ENCODE results near the gene VWA2.

The VWA2 gene

DNA sequence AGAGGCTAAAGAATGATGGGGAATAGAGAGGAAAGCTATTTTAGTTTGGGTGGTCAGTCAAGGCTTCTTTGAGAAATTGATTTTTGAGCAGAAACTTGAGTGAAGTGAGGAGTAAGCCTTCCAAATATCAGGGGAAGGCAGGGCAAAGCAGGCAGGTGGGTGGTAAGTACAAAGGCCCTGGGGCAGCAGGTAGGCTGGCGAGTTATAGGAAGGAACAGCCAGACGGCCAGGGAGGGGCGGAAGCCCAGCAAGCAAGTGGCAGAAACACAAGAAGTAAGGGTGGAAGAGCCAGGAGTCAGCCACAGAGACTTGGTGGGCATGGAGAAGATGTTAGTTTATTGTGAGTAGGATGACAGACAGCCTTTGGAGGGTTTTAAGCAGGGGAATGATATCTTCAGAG lies 34.9 kb downstream of the VWA2 start:
- no peak for DNase-seq (ENCODE audit: low read depth)

DNA sequence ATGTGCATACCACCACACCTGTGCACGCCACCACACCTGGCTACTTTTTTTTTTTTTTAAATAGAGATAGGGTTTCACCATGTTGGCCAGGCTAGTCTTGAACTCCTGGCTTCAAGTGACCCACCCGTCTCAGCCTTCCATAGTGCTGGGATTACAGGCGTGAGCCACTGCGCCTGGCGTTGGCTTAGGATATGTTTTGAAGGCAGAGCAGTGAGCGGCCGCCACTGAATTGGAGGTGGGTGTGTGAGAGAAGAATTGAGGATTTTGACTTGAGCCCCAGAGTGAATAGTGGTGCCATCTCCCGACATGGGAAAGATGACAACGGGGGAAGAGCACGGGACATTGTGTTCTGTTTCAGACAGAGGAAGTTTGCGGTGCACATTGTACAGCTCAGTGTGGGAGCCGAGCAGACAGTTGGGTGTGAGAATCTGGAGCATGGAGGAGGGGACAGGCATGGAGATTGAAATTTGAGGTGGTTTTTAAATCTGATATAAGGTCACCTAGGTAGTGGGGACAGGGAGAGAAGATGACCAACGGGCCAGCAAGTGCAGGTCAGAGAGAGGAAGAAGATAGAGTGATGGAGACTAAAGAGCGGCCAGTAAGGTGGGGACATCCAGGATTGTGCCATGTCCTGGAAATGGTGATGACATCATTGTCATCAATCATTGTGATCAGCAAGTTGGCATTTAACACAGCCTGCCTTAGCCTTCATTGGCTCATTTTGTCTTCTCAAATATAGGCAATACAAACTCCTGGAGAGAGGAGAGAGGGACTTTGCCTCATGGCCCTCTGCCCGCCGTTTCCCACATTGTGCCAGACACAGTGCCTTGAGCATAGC lies 35.8 kb downstream of the VWA2 start:
- no peak overlapping the region for H3K4me3 ChIP-seq (ENCODE audit: low read depth, low read length)
- no peak for DNase-seq (ENCODE audit: low read depth)

More for the DNA sequence above, 34.9 kb downstream of the VWA2 start:
- H3K4me3 ChIP-seq (ENCODE audit: low read depth, low read length), result no peak overlapping the region

DNA sequence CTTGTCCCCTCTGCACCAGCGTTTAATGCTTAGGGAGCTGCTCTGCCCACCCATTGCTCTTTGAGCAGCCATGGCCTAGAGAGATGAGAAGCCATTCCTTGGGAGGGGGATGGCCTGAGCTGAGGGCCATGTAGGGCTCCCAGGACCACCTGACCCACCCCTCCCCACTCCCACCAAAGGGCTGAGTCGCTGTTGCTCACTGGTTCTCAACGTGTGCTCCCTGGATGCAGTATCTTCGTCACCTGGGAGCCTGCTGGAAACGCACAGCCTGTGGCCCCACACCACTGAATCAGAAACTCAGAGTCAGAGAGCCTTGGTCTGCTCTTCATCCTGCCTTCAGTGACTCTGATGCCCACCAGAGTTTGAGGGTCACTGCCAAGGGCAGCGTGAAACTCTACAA lies 37.0 kb downstream of the VWA2 start:
- no peak for DNase-seq (ENCODE audit: low read depth)
- no peak overlapping the region for H3K4me3 ChIP-seq (ENCODE audit: low read depth, low read length)

DNA sequence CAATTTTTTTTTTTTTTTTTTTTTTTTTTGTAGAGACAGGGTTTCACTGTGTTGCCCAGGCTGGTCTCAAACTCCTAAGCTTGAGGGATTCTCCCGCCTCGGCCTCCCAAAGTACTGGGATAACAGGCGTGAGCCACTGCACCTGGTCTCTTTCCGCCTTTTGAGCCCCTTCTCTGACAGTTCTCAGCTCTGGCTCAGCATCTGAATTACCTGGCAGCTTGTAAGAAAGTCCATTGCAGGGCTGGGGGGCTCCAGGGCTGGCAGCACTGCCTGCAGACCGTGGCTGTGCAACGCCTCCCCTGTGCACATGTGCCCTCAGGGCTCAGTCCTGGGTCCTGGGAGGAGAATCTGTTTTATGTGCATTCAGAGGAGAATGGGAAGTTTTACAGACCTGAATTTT lies 37.6 kb downstream of the VWA2 start:
- no peak overlapping the region for H3K4me3 ChIP-seq (ENCODE audit: low read depth, low read length)

DNA sequence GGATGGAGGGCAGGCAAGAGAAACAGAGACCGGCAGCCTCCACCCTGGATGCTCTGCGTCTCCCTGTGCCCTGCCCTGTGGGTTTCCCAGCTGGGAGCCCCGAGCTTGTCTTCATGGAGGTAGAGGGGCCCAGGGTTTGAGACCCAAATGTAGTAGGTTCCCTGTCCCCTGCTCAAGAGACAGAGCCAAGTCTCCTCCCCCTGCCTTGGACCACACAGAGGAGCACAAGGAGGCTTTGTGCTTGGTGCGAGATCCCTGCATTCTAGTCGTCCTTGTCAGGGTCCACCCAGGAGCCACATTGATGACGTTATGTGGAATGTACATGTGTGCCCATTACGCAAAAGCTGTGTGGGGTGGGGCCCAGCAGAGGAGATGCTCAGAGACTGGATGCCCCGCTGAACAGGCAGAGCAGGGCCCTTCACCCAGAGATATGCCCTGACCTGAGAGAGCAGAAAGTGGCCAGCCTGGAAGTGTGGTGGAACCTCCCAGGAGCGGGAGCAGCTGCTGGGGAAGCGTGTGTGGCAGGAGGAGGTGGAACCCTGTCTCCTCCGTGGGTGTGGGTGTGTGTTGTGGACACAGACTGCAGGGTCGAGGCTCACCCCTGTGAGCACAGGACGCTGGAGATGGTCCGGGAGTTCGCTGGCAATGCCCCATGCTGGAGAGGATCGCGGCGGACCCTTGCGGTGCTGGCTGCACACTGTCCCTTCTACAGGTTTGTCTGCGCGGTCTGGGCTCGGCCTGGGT lies 39.3 kb downstream of the VWA2 start:
- DNase-seq (ENCODE audit: low read depth), result no peak
- no peak overlapping the region for H3K4me3 ChIP-seq (ENCODE audit: low read depth, low read length)

More for the DNA sequence above, 37.6 kb downstream of the VWA2 start:
- no peak for DNase-seq (ENCODE audit: low read depth)

DNA sequence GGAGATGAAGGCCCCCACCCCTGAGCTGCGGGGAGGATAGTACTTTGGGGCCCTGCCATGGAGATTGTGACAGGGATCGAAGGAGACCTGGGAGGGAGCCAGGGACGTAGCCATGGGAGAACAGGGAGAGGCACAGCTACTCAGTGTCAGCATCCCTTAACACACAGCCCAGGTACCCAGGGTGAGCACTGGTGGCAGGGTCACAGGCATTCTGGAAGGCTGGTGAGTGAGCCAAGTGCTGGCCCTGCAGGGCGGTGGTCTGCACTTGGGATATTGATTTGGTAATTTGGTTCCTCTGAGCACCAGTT lies 39.8 kb downstream of the VWA2 start:
- DNase-seq (ENCODE audit: low read depth), result no peak
- no peak overlapping the region for H3K4me3 ChIP-seq (ENCODE audit: low read depth, low read length)

DNA sequence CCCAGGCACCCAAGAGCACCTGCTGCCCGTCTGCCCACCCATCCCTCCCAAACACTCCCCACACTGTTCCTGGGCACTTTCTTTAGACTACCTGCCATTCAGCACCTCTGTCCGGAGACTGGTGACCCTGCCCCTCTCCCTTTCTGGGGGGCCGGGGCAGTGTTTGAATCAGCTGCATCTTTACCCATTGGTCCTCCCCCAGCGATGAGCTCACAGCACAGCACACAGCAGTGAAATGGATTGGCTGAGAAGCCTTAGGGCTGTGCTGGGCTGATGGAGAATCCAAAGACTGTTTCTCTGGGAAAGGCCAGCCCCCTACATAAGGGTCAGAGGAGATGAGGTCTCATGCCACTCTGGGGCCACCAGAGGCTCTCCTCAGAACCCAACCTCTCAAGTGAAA lies 40.2 kb downstream of the VWA2 start:
- no peak for DNase-seq (ENCODE audit: low read depth)
- no peak overlapping the region for H3K4me3 ChIP-seq (ENCODE audit: low read depth, low read length)

DNA sequence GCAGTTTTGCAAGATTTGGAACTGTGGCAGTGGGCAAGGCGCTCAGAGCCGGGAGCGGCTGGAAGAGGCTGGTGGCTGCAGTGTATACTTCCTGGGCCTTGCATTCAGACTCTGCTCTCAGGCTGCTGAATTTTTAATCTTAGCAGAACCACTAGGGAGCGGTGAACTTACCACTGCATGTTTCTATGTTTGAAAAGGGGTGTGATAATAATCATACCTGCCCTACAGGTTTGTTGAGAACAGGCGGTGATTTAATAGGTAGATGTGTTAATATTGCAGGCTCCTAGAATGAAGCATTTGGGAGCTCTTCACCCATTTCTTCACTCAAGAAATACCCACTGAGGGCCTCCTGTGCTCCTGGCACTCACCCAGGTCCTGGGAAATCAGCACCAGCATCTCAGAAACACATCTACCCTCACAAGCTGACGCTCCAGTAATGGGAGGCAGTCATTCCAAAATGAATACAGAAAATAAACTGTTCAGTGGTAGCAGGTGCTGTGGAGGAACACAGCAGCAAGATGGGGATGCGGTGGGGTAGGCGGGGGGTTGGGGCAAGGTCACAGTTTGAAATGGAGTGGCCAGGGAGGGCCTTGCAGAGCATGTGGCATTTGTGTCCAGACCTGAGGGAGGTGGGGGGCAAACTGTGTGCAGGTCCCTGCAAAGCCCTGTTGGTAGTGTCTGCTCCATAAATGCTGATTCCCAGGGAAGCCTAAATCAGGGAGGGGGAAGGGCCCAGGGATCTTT lies 41.0 kb downstream of the VWA2 start:
- DNase-seq (ENCODE audit: low read depth), result no peak
- H3K4me3 ChIP-seq (ENCODE audit: low read depth, low read length), result no peak overlapping the region

DNA sequence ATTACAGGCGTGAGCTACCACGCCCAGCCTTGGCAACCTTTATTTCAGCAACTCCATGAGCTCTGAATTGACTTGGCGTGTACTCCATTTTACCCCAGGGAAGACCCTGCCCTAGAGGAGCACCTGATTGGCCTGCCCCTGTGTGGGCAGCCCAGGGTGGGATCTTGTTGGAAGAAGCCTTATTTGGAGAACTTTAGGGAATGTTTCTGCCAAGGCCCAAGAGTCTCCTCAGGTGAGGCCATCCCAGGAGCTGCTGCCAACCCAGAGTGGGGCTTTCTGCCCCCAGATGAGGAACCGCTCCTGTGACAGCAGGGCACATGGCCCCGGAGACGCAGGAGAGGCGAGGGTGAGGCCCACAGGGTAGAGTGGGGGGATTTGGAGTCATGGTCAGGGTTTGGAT lies 42.0 kb downstream of the VWA2 start:
- H3K4me3 ChIP-seq (ENCODE audit: low read depth, low read length), result no peak overlapping the region
- DNase-seq (ENCODE audit: low read depth), result no peak

DNA sequence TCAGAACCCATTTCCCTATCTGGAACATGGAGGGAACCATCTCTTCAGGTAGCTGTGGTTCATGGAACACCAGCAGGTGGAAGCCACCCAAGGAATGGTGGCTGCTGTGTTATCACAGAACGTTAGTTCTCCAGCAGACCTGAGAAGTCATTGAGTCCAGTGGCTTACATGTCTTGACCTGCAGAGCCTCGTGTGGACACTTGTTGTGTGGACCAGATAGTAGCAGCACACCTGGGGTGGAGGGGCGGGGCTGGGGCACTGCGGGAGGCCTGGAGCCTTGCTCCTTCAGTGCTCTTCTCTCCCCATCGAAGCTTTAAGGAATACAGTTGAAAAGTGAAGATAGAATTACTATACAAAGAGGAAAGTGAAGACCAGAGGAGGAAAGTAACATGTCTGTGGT lies 42.4 kb downstream of the VWA2 start:
- DNase-seq (ENCODE audit: low read depth), result no peak

DNA sequence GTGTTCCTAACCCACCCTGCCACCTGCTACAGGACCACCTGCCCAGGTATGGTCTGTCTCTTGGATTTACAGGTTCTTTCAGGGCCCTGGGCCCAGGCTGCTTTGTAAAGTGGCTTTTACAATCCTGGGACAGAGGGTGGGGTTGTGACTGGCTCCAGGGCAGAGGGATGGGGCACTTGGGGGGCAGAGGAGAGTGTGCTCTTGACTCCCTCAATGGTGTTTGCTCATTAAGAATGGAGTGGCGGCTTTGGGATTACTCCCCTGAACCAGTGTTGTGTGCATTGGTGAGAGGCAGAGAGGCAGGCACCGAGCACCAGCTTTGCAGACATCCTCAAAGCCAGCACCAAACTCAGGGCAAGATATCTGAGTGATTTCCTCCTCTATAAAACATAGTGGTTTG lies 43.5 kb downstream of the VWA2 start:
- H3K4me3 ChIP-seq (ENCODE audit: low read depth, low read length), result no peak overlapping the region
- DNase-seq (ENCODE audit: low read depth), result no peak

More for the DNA sequence above, 42.4 kb downstream of the VWA2 start:
- H3K4me3 ChIP-seq (ENCODE audit: low read depth, low read length), result no peak overlapping the region

DNA sequence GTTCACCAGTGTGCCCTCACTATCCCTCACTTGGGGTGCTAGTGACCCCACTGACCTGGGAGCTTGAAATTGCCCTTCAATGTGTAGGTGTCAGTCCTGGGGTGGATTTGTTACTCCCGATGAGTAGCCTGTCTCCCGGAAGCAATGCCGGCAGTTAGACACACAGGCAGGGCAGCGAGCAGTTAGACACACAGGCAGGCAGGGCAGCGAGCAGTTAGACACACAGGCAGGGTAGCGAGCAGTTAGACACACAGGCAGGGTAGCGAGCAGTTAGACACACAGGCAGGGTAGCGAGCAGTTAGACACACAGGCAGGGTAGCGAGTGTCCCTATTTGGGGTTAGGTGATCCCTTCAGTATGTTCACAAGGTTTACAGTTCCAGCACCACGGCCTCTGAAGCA lies 44.0 kb downstream of the VWA2 start:
- H3K4me3 ChIP-seq (ENCODE audit: low read depth, low read length), result no peak overlapping the region
- DNase-seq (ENCODE audit: low read depth), result no peak

DNA sequence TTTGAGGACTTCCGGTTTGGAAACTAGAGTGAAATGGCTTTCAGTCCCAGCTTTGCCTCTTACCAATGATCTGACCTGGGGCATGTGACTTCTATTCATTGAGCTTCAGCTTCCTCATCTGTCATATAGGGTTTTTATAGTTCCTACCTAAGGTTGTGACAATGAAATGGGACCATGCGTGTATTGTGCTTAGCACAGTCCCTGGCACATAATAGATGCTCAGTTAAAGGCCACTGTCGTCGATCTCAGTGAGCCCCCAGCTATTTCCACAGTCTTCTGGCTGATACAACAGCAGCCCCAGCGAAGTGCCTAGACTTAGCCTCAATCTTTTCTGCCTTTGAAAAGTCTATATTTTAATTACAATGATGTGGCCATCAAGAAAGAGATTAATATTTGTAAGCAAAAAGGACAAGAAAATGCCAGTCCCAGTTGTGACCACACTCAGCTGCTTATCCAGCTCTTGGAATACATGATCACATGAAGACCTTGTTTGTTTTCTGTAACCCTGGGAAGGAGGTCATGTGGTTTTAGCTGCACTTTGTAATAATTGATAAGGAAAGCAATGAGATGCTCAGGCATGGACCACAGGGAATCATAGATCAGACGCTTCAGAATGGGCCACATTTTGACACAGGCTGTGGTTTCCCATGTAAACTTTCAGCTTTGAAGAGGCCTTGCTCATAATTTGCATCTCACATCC lies 44.6 kb downstream of the VWA2 start:
- H3K4me3 ChIP-seq (ENCODE audit: low read depth, low read length), result no peak overlapping the region
- DNase-seq (ENCODE audit: low read depth), result no peak

DNA sequence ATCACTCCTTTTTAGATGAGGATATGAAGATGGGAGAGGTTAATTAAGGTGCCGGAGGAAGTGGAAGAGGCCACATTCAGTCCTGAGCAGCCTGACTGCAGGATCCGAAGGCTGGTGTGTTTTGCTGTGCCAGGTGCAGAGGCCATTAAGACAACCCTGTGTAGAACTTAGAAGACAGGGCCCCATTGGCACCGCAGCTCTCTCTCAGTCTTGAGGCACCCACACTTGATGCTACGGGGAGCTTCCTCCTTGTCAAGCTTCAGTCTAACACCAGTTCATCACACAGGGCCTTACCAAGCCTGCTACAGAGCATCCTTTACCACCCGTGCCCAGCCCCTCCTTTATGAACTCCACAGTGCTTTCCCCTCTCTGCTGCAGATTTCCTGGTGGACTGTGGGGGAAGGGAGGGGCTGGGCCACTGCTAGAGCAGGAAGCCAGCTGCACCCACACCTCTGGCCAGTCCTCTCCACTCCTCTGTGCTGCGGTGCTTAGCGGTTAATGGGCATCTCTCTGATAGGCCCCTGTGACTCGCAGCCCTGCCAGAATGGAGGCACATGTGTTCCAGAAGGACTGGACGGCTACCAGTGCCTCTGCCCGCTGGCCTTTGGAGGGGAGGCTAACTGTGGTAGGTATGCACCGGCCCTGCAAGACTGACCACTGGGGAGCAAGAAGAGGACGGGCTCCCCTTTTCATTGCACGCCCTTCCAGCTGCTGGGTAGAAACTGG lies 45.5 kb downstream of the VWA2 start:
- H3K4me3 ChIP-seq (ENCODE audit: low read depth, low read length), result no peak overlapping the region
- DNase-seq (ENCODE audit: low read depth), result no peak

DNA sequence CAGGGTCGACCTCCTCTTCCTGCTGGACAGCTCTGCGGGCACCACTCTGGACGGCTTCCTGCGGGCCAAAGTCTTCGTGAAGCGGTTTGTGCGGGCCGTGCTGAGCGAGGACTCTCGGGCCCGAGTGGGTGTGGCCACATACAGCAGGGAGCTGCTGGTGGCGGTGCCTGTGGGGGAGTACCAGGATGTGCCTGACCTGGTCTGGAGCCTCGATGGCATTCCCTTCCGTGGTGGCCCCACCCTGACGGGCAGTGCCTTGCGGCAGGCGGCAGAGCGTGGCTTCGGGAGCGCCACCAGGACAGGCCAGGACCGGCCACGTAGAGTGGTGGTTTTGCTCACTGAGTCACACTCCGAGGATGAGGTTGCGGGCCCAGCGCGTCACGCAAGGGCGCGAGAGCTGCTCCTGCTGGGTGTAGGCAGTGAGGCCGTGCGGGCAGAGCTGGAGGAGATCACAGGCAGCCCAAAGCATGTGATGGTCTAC lies 46.9 kb downstream of the VWA2 start:
- no peak overlapping the region for H3K4me3 ChIP-seq (ENCODE audit: low read depth, low read length)
- no peak for DNase-seq (ENCODE audit: low read depth)

DNA sequence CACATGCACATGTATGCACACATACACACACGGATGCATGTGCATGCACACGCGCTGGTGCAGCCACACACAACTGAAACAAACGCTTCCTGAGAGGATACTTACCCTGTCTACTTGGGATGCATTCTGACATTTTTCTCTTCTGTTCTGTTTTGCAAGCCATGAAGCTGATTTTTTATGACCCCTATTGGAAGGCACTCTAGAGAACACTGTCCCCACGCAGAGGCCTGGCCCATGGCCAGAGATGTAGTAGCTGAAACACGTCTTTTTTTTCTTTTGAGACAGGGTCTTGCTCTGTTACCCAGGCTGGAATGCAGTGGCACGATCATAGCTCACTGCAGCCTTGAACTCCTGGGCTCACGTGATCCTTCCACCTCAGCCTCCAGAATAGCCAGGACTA lies 47.9 kb downstream of the VWA2 start:
- H3K4me3 ChIP-seq (ENCODE audit: low read depth, low read length), result no peak overlapping the region
- no peak for DNase-seq (ENCODE audit: low read depth)

DNA sequence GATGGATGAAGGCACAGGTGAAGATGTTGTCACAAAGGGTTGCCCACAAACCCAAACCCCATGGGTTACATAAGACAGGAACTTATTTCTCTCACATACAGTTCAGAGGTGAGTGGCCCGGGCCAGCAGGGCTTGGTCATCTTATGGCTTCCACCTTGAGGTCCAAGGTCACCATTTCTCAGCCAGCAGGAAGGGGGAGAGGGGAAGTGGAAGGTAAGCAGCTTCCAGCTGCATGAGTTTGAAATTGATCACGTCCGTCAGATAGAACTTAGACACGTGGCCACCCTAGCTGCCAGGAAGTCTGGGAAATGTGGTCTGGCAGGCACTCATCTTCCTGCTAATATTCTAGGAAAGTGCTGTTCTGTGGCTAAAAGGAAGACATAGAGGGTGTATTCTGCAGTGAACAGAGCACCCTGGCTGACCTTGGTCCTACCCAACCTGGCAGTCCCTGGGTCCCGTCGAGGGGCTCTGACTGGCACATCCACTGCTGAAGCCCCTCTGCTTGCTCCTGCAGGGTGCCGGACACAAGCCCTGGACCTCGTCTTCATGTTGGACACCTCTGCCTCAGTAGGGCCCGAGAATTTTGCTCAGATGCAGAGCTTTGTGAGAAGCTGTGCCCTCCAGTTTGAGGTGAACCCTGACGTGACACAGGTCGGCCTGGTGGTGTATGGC lies 49.5 kb downstream of the VWA2 start:
- no peak for DNase-seq (ENCODE audit: low read depth)
- H3K4me3 ChIP-seq (ENCODE audit: low read depth, low read length), result no peak overlapping the region

DNA sequence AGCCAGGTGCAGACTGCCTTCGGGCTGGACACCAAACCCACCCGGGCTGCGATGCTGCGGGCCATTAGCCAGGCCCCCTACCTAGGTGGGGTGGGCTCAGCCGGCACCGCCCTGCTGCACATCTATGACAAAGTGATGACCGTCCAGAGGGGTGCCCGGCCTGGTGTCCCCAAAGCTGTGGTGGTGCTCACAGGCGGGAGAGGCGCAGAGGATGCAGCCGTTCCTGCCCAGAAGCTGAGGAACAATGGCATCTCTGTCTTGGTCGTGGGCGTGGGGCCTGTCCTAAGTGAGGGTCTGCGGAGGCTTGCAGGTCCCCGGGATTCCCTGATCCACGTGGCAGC lies 50.0 kb downstream of the VWA2 start:
- no peak overlapping the region for H3K4me3 ChIP-seq (ENCODE audit: low read depth, low read length)
- no peak for DNase-seq (ENCODE audit: low read depth)

DNA sequence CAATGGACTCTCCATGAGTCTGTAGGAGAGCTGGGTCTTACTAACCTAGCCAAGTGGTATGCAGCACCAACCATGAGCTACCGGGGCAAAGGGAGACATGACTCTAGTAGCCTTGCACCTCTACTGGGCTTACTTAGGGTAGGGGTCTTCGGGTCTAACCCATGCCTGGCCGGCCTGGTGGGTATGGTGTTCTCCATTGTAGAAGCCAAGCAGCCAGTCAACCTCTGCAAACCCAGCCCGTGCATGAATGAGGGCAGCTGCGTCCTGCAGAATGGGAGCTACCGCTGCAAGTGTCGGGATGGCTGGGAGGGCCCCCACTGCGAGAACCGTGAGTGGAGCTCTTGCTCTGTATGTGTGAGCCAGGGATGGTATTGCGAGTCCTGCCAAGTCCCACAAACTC lies 51.0 kb downstream of the VWA2 start:
- DNase-seq (ENCODE audit: low read depth), result no peak
- no peak overlapping the region for H3K4me3 ChIP-seq (ENCODE audit: low read depth, low read length)
